ENCODE measurements around the gene GLIPR2.
"Not testable (repeated sequence)": the region's sequence is repeated elsewhere in the genome, so short reads cannot be mapped to it uniquely, and the experiment has no call there.

Gene GLIPR2

DNA sequence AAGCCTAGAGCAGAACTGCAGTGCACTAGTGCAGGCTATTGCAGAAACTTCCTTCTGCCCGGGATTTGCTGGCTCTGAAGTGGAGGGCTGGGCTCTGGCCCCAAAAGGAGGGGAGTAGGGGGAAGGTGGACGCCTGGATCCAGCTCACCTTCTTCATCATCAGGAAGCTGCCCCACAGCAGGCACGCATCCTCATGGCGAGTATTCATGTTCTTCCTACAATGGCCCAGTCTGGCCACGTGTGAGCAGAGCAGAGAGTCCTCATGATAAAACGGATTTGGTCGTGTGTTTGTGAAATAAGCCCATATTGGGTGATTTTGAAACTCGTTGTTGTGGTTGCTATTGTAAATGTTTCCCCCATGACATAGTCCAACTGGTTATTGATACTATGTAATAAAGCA is 8.2 kb upstream of the GLIPR2 start:
- Histone ChIP-seq H3K9me3 (ENCODE audit: insufficient read depth, low read length) (no peaks in the 10 kb centered on the region), H3K27me3 (ENCODE audit: low read depth, low read length) (no peaks in the 10 kb centered on the region), H3K79me2 (ENCODE audit: low read length) (no peaks in the 10 kb centered on the region), H3K4me1 (ENCODE audit: low read length) (no peaks in the 10 kb centered on the region), H3K9ac (ENCODE audit: low read length) (no peak overlapping the region), H4K20me1 (ENCODE audit: insufficient read depth, low read length) (no peaks in the 10 kb centered on the region), H3K4me3 (ENCODE audit: low read length) (no peak overlapping the region), H3K36me3 (replicated peaks; ENCODE audit: low read depth, low read length) (no peaks in the 10 kb centered on the region), H2AFZ (ENCODE audit: low read depth, low read length) (no peak overlapping the region), H3K27ac (ENCODE audit: low read length) (no peak overlapping the region), H3K4me2 (ENCODE audit: low read length) (no peak overlapping the region)
- TF ChIP-seq, protein P1, sequence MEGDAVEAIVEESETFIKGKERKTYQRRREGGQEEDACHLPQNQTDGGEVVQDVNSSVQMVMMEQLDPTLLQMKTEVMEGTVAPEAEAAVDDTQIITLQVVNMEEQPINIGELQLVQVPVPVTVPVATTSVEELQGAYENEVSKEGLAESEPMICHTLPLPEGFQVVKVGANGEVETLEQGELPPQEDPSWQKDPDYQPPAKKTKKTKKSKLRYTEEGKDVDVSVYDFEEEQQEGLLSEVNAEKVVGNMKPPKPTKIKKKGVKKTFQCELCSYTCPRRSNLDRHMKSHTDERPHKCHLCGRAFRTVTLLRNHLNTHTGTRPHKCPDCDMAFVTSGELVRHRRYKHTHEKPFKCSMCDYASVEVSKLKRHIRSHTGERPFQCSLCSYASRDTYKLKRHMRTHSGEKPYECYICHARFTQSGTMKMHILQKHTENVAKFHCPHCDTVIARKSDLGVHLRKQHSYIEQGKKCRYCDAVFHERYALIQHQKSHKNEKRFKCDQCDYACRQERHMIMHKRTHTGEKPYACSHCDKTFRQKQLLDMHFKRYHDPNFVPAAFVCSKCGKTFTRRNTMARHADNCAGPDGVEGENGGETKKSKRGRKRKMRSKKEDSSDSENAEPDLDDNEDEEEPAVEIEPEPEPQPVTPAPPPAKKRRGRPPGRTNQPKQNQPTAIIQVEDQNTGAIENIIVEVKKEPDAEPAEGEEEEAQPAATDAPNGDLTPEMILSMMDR (IDR thresholded peaks at IDR 0.05; ENCODE audit: low read depth, low read length): no peak
- TF ChIP-seq EZH2phosphoT487 (IDR thresholded peaks at IDR 0.05; ENCODE audit: low read depth): no peak

DNA sequence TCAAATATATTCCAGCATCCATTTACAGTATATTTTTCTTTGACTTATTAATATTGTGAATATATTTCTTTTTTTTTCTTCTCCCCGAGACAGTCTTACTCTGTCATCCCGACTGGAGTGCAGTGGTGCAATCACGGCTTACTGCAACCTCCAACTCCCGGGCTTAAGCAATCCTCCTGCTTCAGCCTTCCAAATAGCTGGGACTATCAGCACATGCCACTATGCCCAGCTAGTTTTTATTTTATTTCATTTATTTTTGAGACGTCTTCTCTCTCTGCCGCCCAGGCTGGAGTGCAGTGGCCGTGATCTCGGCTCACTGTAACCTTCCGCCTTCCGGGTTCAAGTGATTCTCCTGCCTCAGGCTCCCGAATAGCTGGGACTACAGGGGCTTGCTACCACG is 7.4 kb upstream of the GLIPR2 start:
- Histone ChIP-seq H3K79me2 (ENCODE audit: low read length) (no peaks in the 10 kb centered on the region), H3K36me3 (replicated peaks; ENCODE audit: low read depth, low read length) (no peaks in the 10 kb centered on the region), H3K4me2 (ENCODE audit: low read length) (no peak overlapping the region), H3K4me3 (ENCODE audit: low read length) (no peak overlapping the region), H2AFZ (ENCODE audit: low read depth, low read length) (no peak overlapping the region), H3K27ac (ENCODE audit: low read length) (no peak overlapping the region), H4K20me1 (ENCODE audit: insufficient read depth, low read length) (no peaks in the 10 kb centered on the region), H3K9ac (ENCODE audit: low read length) (no peak overlapping the region), H3K27me3 (ENCODE audit: low read depth, low read length) (no peaks in the 10 kb centered on the region), H3K9me3 (ENCODE audit: insufficient read depth, low read length) (no peaks in the 10 kb centered on the region), H3K4me1 (ENCODE audit: low read length) (no peaks in the 10 kb centered on the region)
- no peak for TF ChIP-seq EZH2phosphoT487 (IDR thresholded peaks at IDR 0.05; ENCODE audit: low read depth)
- TF ChIP-seq, protein P1 (IDR thresholded peaks at IDR 0.05; ENCODE audit: low read depth, low read length): no peak

DNA sequence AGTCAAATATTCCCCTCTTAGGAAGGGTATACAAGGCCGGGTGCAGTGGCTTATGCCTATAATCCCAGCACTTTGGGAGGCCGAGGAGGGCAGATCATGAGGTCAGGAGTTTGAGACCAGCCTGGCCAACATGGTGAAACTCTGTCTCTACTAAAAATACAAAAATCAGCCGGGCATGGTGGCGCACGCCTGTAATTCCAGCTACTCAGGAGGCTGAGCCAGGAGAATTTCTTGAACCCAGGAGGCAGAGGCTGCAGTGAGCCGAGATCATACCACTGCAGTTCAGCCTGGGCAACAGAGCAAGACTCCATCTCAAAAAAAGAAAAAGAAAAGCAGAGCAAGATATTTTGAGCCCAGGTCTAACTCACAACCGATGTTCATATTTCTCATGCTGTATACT is 4.9 kb upstream of the GLIPR2 start:
- H3K9me3 ChIP-seq (ENCODE audit: insufficient read depth, low read length); H4K20me1 ChIP-seq (ENCODE audit: insufficient read depth, low read length); H3K79me2 ChIP-seq (ENCODE audit: low read length); H3K4me2 ChIP-seq (ENCODE audit: low read length); H3K36me3 ChIP-seq (replicated peaks; ENCODE audit: low read depth, low read length); H3K9ac ChIP-seq (ENCODE audit: low read length); H3K4me1 ChIP-seq (ENCODE audit: low read length); H2AFZ ChIP-seq (ENCODE audit: low read depth, low read length); H3K27ac ChIP-seq (ENCODE audit: low read length); H3K4me3 ChIP-seq (ENCODE audit: low read length): not testable (repeated sequence)
- peaks cover 13% of the 10 kb centered on the region for H3K27me3 ChIP-seq (ENCODE audit: low read depth, low read length)

DNA sequence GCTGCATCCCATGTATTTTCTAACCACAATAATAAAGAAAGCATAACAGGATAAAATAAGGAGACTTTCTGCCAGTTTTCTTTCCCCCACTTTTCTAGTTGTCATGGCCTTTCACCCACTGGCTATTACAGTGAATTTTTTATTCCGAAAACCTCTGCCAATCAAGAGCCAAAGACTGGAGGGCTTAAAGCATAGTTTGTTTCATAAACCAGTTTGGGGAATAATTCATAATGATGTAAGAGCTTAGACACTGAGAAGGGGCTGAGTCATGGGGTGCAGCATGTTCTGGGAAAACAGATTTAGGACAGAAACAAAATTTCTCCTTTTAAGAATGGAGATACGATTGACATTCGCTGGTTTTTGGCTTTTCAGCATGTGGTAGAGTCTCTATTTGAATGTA is 4.4 kb upstream of the GLIPR2 start:
- H3K27me3 ChIP-seq (ENCODE audit: low read depth, low read length): peaks cover 14% of the 10 kb centered on the region
- no peaks in the 10 kb centered on the region for H3K36me3 ChIP-seq (replicated peaks; ENCODE audit: low read depth, low read length)
- H3K4me1 ChIP-seq (ENCODE audit: low read length): peaks cover 4% of the 10 kb centered on the region
- TF ChIP-seq EZH2phosphoT487 (IDR thresholded peaks at IDR 0.05; ENCODE audit: low read depth): no peak
- TF ChIP-seq, protein P1 (IDR thresholded peaks at IDR 0.05; ENCODE audit: low read depth, low read length): no peak
- H3K4me3 ChIP-seq (ENCODE audit: low read length): no peak overlapping the region
- H3K9ac ChIP-seq (ENCODE audit: low read length): no peak overlapping the region
- H2AFZ ChIP-seq (ENCODE audit: low read depth, low read length): no peak overlapping the region
- no peaks in the 10 kb centered on the region for H3K79me2 ChIP-seq (ENCODE audit: low read length)
- no peaks in the 10 kb centered on the region for H3K9me3 ChIP-seq (ENCODE audit: insufficient read depth, low read length)
- H3K27ac ChIP-seq (ENCODE audit: low read length): no peak overlapping the region
- no peaks in the 10 kb centered on the region for H4K20me1 ChIP-seq (ENCODE audit: insufficient read depth, low read length)
- no peak overlapping the region for H3K4me2 ChIP-seq (ENCODE audit: low read length)
